Measurements from ENCODE around the gene PIK3CD.
"Not testable (repeated sequence)": the region's sequence is repeated elsewhere in the genome, so short reads cannot be mapped to it uniquely, and the experiment has no call there.

The PIK3CD gene

DNA sequence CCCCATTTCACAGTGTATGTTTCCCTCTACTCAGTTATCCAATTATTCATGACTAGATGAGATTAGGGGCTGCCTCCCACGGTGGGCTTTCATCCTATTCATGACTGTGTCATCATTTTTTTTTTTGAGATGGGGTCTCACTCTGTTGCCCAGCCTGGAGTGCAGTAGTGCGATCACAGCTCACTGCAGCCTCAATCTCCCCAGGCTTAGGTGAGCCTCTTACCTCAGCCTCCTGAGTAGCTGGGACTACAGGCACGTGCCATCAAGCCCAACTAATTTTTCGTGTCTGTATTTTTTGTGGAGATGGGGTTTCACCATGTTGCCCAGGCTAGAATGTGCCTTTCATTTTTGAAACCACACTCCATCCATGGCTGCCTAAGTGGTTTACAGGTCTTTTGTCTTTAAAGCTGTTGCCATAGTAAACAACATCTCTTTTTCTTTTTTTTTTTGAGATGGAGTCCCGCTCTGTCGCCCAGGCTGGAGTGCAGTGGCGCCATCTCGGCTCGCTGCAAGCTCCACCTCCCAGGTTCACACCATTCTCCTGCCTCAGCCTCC lies 60.0 kb downstream of the PIK3CD start:
- H3K4me2 ChIP-seq (ENCODE audit: low read length), result no peak overlapping the region
- H3K27me3 ChIP-seq (ENCODE audit: control insufficient read depth, low read length), result no peaks in the 10 kb centered on the region
- no peaks in the 10 kb centered on the region for H3K9me2 ChIP-seq (replicated peaks; ENCODE audit: control insufficient read depth, low read length)
- H3K27ac ChIP-seq (ENCODE audit: low read depth, low read length), result no peak overlapping the region
- no peaks in the 10 kb centered on the region for H3K79me2 ChIP-seq (ENCODE audit: control insufficient read depth, low read length)
- H3K4me3 ChIP-seq (ENCODE audit: low read length), result no peak overlapping the region
- peaks cover 14% of the 10 kb centered on the region for H3K4me1 ChIP-seq (ENCODE audit: control insufficient read depth, low read length)
- 0 out of 2 replicates have a peak, but pooled peaks cover 3% of the 10 kb centered on the region for H3F3A ChIP-seq (ENCODE audit: control insufficient read depth, insufficient read depth)
- H3K9me3 ChIP-seq (ENCODE audit: control insufficient read depth, insufficient read depth, low read length), result no peaks in the 10 kb centered on the region
- TF ChIP-seq EZH2phosphoT487 (IDR thresholded peaks at IDR 0.05; ENCODE audit: borderline replicate concordance, low read length), result no peak
- TF ChIP-seq, protein P1, sequence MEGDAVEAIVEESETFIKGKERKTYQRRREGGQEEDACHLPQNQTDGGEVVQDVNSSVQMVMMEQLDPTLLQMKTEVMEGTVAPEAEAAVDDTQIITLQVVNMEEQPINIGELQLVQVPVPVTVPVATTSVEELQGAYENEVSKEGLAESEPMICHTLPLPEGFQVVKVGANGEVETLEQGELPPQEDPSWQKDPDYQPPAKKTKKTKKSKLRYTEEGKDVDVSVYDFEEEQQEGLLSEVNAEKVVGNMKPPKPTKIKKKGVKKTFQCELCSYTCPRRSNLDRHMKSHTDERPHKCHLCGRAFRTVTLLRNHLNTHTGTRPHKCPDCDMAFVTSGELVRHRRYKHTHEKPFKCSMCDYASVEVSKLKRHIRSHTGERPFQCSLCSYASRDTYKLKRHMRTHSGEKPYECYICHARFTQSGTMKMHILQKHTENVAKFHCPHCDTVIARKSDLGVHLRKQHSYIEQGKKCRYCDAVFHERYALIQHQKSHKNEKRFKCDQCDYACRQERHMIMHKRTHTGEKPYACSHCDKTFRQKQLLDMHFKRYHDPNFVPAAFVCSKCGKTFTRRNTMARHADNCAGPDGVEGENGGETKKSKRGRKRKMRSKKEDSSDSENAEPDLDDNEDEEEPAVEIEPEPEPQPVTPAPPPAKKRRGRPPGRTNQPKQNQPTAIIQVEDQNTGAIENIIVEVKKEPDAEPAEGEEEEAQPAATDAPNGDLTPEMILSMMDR (IDR thresholded peaks at IDR 0.05; ENCODE audit: low read depth, low read length, poor library complexity, severe bottlenecking), result no peak
- H3K36me3 ChIP-seq (ENCODE audit: control insufficient read depth, low read length), result peaks cover 16% of the 10 kb centered on the region; the same call in 1 of the 2 replicates
- H4K20me1 ChIP-seq (ENCODE audit: control insufficient read depth, insufficient read depth, low read depth, low read length), result no peaks in the 10 kb centered on the region

- not testable (repeated sequence) for H3K79me2 ChIP-seq (ENCODE audit: control insufficient read depth, low read length)
Measured at GRCh38 chr1:9712767-9713166, 61.2 kb downstream of the PIK3CD start.

DNA sequence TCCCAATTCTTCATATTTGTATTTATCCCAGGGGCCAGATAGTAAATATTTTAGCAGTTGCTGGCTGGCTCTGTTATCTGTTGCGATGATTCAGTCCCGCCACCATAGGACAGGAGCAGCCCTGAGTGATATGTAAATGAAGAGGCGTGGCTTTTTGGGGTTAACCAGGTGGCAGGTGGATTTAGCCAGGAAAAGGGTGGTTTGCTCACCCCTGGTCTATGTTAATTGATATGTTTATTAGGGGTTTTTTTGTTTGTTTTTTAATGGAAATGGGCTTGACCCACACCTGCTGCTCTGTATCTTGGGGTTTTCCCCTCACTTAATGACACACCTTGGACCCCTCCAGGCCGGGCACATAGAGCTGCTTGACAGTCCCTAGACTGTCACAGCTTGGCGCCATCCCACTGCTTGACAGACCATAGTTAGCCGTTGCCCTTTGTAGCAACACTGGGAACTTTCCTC lies 62.8 kb downstream of the PIK3CD start:
- H3K36me3 ChIP-seq (ENCODE audit: control insufficient read depth, low read length), result peaks cover 37% of the 10 kb centered on the region
- H3F3A ChIP-seq (ENCODE audit: control insufficient read depth, insufficient read depth), result 0 out of 2 replicates have a peak, but pooled peaks cover 3% of the 10 kb centered on the region
- H3K4me2 ChIP-seq (ENCODE audit: low read length), result no peak overlapping the region
- peaks cover 5% of the 10 kb centered on the region for H3K79me2 ChIP-seq (ENCODE audit: control insufficient read depth, low read length)
- TF ChIP-seq, protein P1 (IDR thresholded peaks at IDR 0.05; ENCODE audit: low read depth, low read length, poor library complexity, severe bottlenecking), result no peak
- no peak for TF ChIP-seq EZH2phosphoT487 (IDR thresholded peaks at IDR 0.05; ENCODE audit: borderline replicate concordance, low read length)
- no peaks in the 10 kb centered on the region for H3K9me2 ChIP-seq (replicated peaks; ENCODE audit: control insufficient read depth, low read length)
- H4K20me1 ChIP-seq (ENCODE audit: control insufficient read depth, insufficient read depth, low read depth, low read length), result no peaks in the 10 kb centered on the region
- H3K4me3 ChIP-seq (ENCODE audit: low read length), result no peak overlapping the region
- no peaks in the 10 kb centered on the region for H3K9me3 ChIP-seq (ENCODE audit: control insufficient read depth, insufficient read depth, low read length)
- peaks cover 32% of the 10 kb centered on the region for H3K4me1 ChIP-seq (ENCODE audit: control insufficient read depth, low read length)
- no peak overlapping the region for H3K27ac ChIP-seq (ENCODE audit: low read depth, low read length)
- no peaks in the 10 kb centered on the region for H3K27me3 ChIP-seq (ENCODE audit: control insufficient read depth, low read length)

More at GRCh38 chr1:9712767-9713166, 61.2 kb downstream of the PIK3CD start:
- Histone ChIP-seq H3K36me3 (ENCODE audit: control insufficient read depth, low read length) (peaks cover 25% of the 10 kb centered on the region), H3K4me1 (ENCODE audit: control insufficient read depth, low read length) (peaks cover 26% of the 10 kb centered on the region)
- H3K27me3 ChIP-seq (ENCODE audit: control insufficient read depth, low read length); H3K27ac ChIP-seq (ENCODE audit: low read depth, low read length); H3K9me2 ChIP-seq (replicated peaks; ENCODE audit: control insufficient read depth, low read length); H4K20me1 ChIP-seq (ENCODE audit: control insufficient read depth, insufficient read depth, low read depth, low read length); H3K9me3 ChIP-seq (ENCODE audit: control insufficient read depth, insufficient read depth, low read length); H3K4me2 ChIP-seq (ENCODE audit: low read length); H3K4me3 ChIP-seq (ENCODE audit: low read length); H3F3A ChIP-seq (ENCODE audit: control insufficient read depth, insufficient read depth): not testable (repeated sequence)

GRCh38 chr1:9715536-9716226 lies 64.2 kb downstream of the PIK3CD start:
- no peak overlapping the region for H3K4me3 ChIP-seq (ENCODE audit: low read length)
- H3K4me1 ChIP-seq (ENCODE audit: control insufficient read depth, low read length), result peaks cover 32% of the 10 kb centered on the region
- no peak overlapping the region for H3K4me2 ChIP-seq (ENCODE audit: low read length)

More at GRCh38 chr1:9715536-9716226, 64.2 kb downstream of the PIK3CD start:
- peaks cover 5% of the 10 kb centered on the region for H3K79me2 ChIP-seq (ENCODE audit: control insufficient read depth, low read length)
- no peaks in the 10 kb centered on the region for H3K9me2 ChIP-seq (replicated peaks; ENCODE audit: control insufficient read depth, low read length)
- H4K20me1 ChIP-seq (ENCODE audit: control insufficient read depth, insufficient read depth, low read depth, low read length), result no peaks in the 10 kb centered on the region
- H3K27me3 ChIP-seq (ENCODE audit: control insufficient read depth, low read length), result no peaks in the 10 kb centered on the region
- peaks cover 35% of the 10 kb centered on the region for H3K36me3 ChIP-seq (ENCODE audit: control insufficient read depth, low read length)
- TF ChIP-seq, protein P1 (IDR thresholded peaks at IDR 0.05; ENCODE audit: low read depth, low read length, poor library complexity, severe bottlenecking), result no peak
- H3K9me3 ChIP-seq (ENCODE audit: control insufficient read depth, insufficient read depth, low read length), result no peaks in the 10 kb centered on the region
- H3F3A ChIP-seq (ENCODE audit: control insufficient read depth, insufficient read depth), result 0 out of 2 replicates have a peak, but pooled peaks cover 3% of the 10 kb centered on the region
- H3K27ac ChIP-seq (ENCODE audit: low read depth, low read length), result no peak overlapping the region
